Omental fat pad (tissue), 4 donors: ENCODE measurements around the gene COL27A1. TPM values are rescaled to one million over a fixed set of nuclear protein-coding genes. Genes with fewer than 3 reads are reported as not detected.
A peak's percentile ranks its signal among the peaks of the same experiment; 100 is the strongest.

ENCODE experiments used
- ATAC-seq: fragments of 150-250 bp; one replicate; pipeline ENCODE4 v1.9.1; 2016; ENCODE audit warnings: mild to moderate bottlenecking, moderate library complexity; ENCODE audit not compliant: low FRiP score
- DNase-seq: peaks from one replicate; pipeline ENCODE4 v3.0.0-alpha.2; 2019; ENCODE audit warnings: low spot score
- total RNA-seq, 4 donors: library from RNA; depleted of rRNA; stranded (reverse); fragments of >200 nt; gene quantifications; one replicate each; pipeline ENCODE4 v1.1.0, GENCODE V29; 2016
- TF ChIP-seq, protein P1 (sequence below), 3 donors: fragments of 450-650 bp; IDR thresholded peaks; one replicate each; pipeline ENCODE4 v1.5.1; 2016 to 2017; ENCODE audit warnings: antibody characterized with exemption in 3 of 3, mild to moderate bottlenecking in 3 of 3, moderate library complexity in 2 of 3

COL27A1 gene
- total RNA-seq, 4 donors from 2014 or later = 4.9 to 78.9 (median 10.1) TPM

DNA sequence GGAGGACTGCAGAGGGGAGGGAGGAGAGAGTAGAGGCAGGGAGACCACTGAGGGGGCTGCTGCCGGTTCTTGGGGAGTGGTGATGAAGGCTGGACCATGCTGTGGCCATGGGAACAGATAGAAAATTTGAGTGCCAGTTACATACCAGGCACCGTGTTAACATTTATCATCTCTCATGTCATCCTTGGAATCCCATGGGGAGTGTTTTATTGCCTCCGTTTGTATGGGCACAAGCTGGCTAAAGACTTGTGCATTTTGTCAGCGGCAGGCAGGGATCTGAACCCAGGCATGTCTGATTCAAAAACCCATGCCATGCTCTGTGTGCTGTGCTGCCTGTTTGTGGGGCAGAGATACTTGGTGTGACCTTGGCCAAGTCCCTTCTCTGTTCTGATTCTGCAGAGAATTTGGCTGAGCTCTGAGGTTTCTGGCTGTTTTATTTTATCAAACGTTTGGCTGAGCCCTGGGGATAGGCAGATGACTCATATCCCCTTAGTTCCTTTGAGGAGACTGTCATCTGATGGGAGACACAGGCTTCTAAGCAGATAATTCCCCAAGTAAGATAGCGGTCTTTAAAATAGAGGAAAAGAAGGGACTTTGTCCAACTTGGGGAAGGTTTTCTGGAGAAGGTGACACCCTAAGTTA, 22.2 kb downstream of the COL27A1 start:
- ATAC-seq = no peak

GRCh38 chr9:114178076-114178475, 22.7 kb downstream of the COL27A1 start:
- no peak for DNase-seq
- no peak for ATAC-seq
- TF ChIP-seq, protein P1, sequence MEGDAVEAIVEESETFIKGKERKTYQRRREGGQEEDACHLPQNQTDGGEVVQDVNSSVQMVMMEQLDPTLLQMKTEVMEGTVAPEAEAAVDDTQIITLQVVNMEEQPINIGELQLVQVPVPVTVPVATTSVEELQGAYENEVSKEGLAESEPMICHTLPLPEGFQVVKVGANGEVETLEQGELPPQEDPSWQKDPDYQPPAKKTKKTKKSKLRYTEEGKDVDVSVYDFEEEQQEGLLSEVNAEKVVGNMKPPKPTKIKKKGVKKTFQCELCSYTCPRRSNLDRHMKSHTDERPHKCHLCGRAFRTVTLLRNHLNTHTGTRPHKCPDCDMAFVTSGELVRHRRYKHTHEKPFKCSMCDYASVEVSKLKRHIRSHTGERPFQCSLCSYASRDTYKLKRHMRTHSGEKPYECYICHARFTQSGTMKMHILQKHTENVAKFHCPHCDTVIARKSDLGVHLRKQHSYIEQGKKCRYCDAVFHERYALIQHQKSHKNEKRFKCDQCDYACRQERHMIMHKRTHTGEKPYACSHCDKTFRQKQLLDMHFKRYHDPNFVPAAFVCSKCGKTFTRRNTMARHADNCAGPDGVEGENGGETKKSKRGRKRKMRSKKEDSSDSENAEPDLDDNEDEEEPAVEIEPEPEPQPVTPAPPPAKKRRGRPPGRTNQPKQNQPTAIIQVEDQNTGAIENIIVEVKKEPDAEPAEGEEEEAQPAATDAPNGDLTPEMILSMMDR (IDR thresholded peaks at IDR 0.05) = no peak

More for the DNA sequence above, 22.2 kb downstream of the COL27A1 start:
- no peak for DNase-seq
- TF ChIP-seq, protein P1 (IDR thresholded peaks at IDR 0.05) = no peak

GRCh38 chr9:114178756-114179450, 23.6 kb downstream of the COL27A1 start:
- DNase-seq = no peak
- TF ChIP-seq, protein P1 (IDR thresholded peaks at IDR 0.05) = no peak
- no peak for ATAC-seq

- TF ChIP-seq, protein P1 (IDR thresholded peaks at IDR 0.05) = no peak
- DNase-seq = no peak
These were observed 24.2 kb downstream of the COL27A1 start for GRCh38 chr9:114179516-114179915.

GRCh38 chr9:114180696-114181606, 25.6 kb downstream of the COL27A1 start:
- DNase-seq = no peak
- TF ChIP-seq, protein P1 (IDR thresholded peaks at IDR 0.05) = no peak
- peak; percentile 36 for ATAC-seq

More at GRCh38 chr9:114179516-114179915, 24.2 kb downstream of the COL27A1 start:
- ATAC-seq = no peak

DNA sequence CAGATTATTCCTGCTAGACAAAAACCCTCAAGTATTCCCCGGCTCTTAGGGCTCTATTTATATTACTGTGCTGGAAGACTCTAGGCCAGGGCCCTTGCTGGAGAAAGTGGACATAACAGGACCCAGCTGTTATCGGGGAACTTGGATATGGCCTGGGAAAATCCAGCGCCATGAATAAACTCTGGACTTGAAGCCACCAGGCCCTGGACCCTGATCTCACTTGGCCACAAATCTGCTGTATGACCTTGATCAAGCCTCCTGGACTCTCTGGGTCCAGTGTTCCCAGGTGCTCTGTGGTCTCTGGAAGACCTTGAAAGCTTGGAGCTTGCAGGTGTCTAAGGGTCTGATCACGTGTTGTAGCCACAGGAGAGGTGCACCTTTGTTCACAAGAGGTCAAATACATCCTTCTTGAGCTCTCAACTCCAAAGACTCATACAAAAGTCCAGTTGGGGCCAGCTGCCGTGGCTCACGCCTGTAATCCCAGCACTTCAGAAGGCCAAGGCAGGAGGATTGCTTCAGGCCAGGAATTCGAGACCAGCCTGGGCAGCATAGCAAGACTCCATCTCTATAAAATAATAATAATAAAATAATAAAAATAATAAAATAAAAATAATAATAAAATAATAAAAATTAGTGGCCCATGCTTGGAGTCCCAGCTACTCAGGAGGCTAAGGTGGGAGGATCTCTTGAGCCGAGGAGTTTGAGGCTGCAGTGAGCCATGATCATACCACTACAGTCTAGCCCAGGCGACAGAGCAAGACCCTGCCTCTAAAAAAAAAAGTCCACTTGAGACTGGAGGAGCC, 26.5 kb downstream of the COL27A1 start:
- no peak for ATAC-seq
- no peak for DNase-seq
- TF ChIP-seq, protein P1 (IDR thresholded peaks at IDR 0.05) = no peak
